ENCODE data around the gene CYTL1.

DNA sequence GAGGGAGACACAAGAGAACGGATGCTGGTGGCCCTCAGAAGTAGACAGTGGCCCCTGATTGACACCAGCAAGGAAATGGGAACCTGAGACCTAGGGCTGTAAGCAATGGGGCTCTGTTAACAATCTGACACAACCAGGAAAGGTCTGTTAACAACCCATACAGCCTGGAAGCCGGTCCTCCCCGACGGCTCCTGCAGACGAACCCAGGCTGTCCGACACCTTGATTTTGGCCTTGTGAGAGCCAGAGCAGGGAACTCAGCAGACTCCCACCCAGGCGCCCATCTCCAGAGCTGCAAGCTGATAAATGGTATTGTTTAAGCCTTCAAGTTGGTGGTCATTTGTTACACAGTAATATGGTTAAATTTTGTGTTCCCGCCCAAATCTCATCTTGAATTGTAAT is 10.2 kb upstream of the CYTL1 start:
- no peak for TF ChIP-seq TAF1 (IDR thresholded peaks at IDR 0.05; ENCODE audit: low read depth)
- TF ChIP-seq, protein P1, sequence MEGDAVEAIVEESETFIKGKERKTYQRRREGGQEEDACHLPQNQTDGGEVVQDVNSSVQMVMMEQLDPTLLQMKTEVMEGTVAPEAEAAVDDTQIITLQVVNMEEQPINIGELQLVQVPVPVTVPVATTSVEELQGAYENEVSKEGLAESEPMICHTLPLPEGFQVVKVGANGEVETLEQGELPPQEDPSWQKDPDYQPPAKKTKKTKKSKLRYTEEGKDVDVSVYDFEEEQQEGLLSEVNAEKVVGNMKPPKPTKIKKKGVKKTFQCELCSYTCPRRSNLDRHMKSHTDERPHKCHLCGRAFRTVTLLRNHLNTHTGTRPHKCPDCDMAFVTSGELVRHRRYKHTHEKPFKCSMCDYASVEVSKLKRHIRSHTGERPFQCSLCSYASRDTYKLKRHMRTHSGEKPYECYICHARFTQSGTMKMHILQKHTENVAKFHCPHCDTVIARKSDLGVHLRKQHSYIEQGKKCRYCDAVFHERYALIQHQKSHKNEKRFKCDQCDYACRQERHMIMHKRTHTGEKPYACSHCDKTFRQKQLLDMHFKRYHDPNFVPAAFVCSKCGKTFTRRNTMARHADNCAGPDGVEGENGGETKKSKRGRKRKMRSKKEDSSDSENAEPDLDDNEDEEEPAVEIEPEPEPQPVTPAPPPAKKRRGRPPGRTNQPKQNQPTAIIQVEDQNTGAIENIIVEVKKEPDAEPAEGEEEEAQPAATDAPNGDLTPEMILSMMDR (IDR thresholded peaks at IDR 0.05; ENCODE audit: poor library complexity, severe bottlenecking), result no peak
- TF ChIP-seq EZH2 (IDR thresholded peaks at IDR 0.05; ENCODE audit: borderline replicate concordance, insufficient read depth, low read length, poor library complexity, severe bottlenecking), result no peak
